NB4 (cell line): ENCODE data around the gene TIAM2.

Experiments used
- MYC ChIP-seq: IDR thresholded peaks from 2 replicates; pipeline ENCODE4 v1.6.1; 2011; ENCODE audit warnings: low read depth, low read length
- POLR2A ChIP-seq: IDR thresholded peaks from 2 replicates; pipeline ENCODE4 v1.6.1; 2011; ENCODE audit warnings: mild to moderate bottlenecking; ENCODE audit not compliant: insufficient read length; ENCODE audit errors: extremely low read depth
- TF ChIP-seq, protein P1 (sequence below): IDR thresholded peaks from one replicate; pipeline ENCODE4 v1.5.1; 2012; ENCODE audit warnings: low read depth, low read length

DNA sequence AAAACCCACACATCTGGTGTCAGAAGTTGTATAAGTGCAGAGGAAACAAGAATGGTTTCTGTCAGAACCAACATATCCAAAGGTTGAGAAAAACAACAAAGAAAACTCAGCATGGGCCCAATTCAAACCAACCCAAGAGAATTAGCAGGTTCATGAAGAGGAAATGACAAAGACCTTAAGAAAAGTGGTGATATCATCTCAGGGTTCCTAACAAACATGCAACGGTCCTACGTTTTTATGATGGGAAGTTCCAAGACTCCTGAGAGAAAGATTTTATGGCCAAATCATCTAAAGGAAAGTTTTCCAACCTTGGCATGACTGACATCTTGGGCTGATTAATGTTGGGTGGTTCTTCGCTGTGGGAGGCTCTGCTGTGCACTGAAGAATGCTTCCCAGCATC is 296.2 kb downstream of the TIAM2 start:
- TF ChIP-seq, protein P1, sequence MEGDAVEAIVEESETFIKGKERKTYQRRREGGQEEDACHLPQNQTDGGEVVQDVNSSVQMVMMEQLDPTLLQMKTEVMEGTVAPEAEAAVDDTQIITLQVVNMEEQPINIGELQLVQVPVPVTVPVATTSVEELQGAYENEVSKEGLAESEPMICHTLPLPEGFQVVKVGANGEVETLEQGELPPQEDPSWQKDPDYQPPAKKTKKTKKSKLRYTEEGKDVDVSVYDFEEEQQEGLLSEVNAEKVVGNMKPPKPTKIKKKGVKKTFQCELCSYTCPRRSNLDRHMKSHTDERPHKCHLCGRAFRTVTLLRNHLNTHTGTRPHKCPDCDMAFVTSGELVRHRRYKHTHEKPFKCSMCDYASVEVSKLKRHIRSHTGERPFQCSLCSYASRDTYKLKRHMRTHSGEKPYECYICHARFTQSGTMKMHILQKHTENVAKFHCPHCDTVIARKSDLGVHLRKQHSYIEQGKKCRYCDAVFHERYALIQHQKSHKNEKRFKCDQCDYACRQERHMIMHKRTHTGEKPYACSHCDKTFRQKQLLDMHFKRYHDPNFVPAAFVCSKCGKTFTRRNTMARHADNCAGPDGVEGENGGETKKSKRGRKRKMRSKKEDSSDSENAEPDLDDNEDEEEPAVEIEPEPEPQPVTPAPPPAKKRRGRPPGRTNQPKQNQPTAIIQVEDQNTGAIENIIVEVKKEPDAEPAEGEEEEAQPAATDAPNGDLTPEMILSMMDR, result no peak
- TF ChIP-seq POLR2A (no peak), MYC (no peak)
